Adrenal gland (tissue), 5 donors: Measurements from ENCODE around the gene LSM7.

Experiments used
- POLR2A ChIP-seq, 2 donors: fragments of 450-650 bp; IDR thresholded peaks; one replicate each; pipeline ENCODE4 v1.6.1; 2017; ENCODE audit warnings: antibody characterized with exemption in 2 of 2, mild to moderate bottlenecking in 2 of 2, moderate library complexity in 1 of 2
- TF ChIP-seq, protein P1 (sequence below), 6 experiments: fragments of 450-650 bp in 4 of 6; fragments of 200-600 bp in 2 of 6; sonication (generic) in 1 of 6; IDR thresholded peaks; 1 replicate in 5 of 6; 2 replicates in 1 of 6; pipeline versions ENCODE4 v1.5.1 to v1.8.0; 2016 to 2021; ENCODE audit warnings: antibody characterized with exemption in 6 of 6, mild to moderate bottlenecking in 2 of 6, moderate library complexity in 1 of 6
- donor health status: DM: no; HTN: no; CAD: no.

DNA sequence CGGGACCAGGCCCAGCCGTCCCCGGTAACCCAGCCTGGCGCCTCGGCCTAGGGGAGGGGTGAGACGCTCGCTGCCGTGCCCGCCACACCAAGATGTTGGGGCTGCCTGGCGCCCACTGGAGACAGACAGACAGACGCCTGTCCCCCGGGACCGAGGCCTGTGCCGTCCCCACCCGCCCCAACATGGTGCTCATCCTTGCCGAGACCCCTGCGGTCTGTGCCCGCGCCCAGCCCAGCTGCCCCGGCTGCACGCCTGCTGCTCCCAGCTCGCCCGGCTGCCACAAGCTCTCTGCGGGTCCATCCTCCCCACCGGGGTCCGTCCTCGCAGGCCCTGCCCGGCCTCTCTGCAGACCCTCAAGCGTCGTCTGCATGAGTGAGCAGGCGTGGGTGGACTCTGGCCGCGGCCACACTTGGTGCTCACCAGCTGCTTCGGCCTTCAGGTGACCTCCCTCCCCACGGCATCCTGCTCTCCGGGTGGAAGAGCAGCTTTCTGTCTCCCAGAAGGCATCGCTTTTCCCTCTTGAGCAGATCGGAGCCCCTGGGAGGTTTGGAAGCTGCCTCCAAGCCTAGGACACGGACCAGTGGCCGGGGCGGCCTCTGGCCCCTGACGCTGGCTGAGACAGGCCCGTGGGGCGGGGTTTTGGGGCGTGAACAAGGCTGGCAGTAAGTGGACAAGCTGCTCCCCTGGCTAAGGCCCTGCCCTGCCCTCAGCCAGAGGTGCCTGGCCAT, 24.9 kb upstream of the LSM7 start:
- TF ChIP-seq, protein P1, sequence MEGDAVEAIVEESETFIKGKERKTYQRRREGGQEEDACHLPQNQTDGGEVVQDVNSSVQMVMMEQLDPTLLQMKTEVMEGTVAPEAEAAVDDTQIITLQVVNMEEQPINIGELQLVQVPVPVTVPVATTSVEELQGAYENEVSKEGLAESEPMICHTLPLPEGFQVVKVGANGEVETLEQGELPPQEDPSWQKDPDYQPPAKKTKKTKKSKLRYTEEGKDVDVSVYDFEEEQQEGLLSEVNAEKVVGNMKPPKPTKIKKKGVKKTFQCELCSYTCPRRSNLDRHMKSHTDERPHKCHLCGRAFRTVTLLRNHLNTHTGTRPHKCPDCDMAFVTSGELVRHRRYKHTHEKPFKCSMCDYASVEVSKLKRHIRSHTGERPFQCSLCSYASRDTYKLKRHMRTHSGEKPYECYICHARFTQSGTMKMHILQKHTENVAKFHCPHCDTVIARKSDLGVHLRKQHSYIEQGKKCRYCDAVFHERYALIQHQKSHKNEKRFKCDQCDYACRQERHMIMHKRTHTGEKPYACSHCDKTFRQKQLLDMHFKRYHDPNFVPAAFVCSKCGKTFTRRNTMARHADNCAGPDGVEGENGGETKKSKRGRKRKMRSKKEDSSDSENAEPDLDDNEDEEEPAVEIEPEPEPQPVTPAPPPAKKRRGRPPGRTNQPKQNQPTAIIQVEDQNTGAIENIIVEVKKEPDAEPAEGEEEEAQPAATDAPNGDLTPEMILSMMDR (IDR thresholded peaks at IDR 0.05), result no peak
- no peak for TF ChIP-seq POLR2A (IDR thresholded peaks at IDR 0.05)
